ENCODE results near the gene IL15RA. TPM values are rescaled to one million over a fixed set of nuclear protein-coding genes. Genes with fewer than 3 reads are reported as not detected.
A peak's percentile ranks its signal among the peaks of the same experiment; 100 is the strongest.

IL15RA gene
- total RNA-seq, 1 experiment from 2014 or later = 15.5 TPM

- Histone ChIP-seq H3K79me2 (ENCODE audit: low read depth) (no peaks in the 10 kb centered on the region), H3F3A (ENCODE audit: insufficient read depth, low read depth) (peaks cover 6% of the 10 kb centered on the region; the same call in 1 of the 2 replicates), H3K27ac (no peak overlapping the region), H2AFZ (no peak overlapping the region), H3K4me2 (no peak overlapping the region), H3K36me3 (ENCODE audit: low read depth) (no peaks in the 10 kb centered on the region), H3K4me1 (replicated peaks; ENCODE audit: insufficient read depth) (peaks cover 20% of the 10 kb centered on the region), H3K9me2 (ENCODE audit: insufficient read depth) (no peaks in the 10 kb centered on the region), H3K27me3 (ENCODE audit: insufficient read depth, low read depth) (no peaks in the 10 kb centered on the region), H3K9me3 (ENCODE audit: insufficient read depth, low read depth) (no peaks in the 10 kb centered on the region), H3K4me3 (no peak overlapping the region), H4K20me1 (ENCODE audit: insufficient read depth) (no peaks in the 10 kb centered on the region)
- ChIA-PET POLR2A (ENCODE audit: unreplicated experiment) (no interaction called here), CTCF (interaction anchor here (0.6 kb wide), 1 partner anchor 442 kb away, joined by 7 read pairs; no protein-coding TSS in a partner anchor)
- no TSS peak for BruUV-seq (replicated peaks)
- TF ChIP-seq EZH2 (IDR thresholded peaks at IDR 0.05; ENCODE audit: low read depth) = no peak
- intact Hi-C loops (cut with micrococcal nuclease; ENCODE audit: unreplicated experiment) = no loop called here
- DNase-seq = no peak
Observed at GRCh38 chr10:5960070-5960972, 17.0 kb downstream of the IL15RA start.

DNA sequence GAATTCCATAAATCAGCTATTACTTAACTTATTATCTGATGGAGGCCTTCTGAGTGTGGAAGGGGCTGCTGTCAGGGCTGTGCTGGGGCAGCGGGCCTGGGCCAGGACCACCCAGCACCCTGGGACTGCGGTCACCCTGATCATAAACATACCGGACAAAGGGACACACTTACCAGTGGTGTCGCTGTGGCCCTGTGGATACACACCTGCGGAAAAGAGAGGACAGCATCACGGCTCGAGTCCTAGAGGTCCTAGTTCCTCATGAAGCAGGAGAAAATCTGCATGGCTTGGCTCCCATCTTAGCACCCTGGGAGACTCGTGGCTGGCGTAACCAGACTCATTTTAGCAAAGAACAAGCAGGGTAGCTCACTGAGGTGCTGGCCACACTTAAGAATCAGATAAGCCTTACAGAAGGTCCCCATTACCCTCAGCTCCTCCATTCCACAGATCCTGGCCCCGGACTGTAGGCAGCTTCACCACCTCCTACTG, 17.7 kb downstream of the IL15RA start:
- Histone ChIP-seq H4K20me1 (ENCODE audit: insufficient read depth) (no peaks in the 10 kb centered on the region), H3K4me2 (no peak overlapping the region), H3K4me3 (no peak overlapping the region), H3K4me1 (replicated peaks; ENCODE audit: insufficient read depth) (peaks cover 20% of the 10 kb centered on the region), H3K27me3 (ENCODE audit: insufficient read depth, low read depth) (no peaks in the 10 kb centered on the region), H2AFZ (no peak overlapping the region), H3K79me2 (ENCODE audit: low read depth) (no peaks in the 10 kb centered on the region), H3K36me3 (ENCODE audit: low read depth) (no peaks in the 10 kb centered on the region), H3K9me2 (ENCODE audit: insufficient read depth) (no peaks in the 10 kb centered on the region), H3K27ac (peak overlapping the region; percentile 78), H3F3A (ENCODE audit: insufficient read depth, low read depth) (peaks cover 6% of the 10 kb centered on the region; the same call in 1 of the 2 replicates), H3K9me3 (ENCODE audit: insufficient read depth, low read depth) (no peaks in the 10 kb centered on the region)
- no TSS peak for BruUV-seq (replicated peaks)
- ChIA-PET CTCF (no interaction called here), POLR2A (ENCODE audit: unreplicated experiment) (interaction anchor here (1.0 kb wide), 1 partner anchor 12 kb away, joined by 3 read pairs; no protein-coding TSS in a partner anchor)
- TF ChIP-seq, protein P1, sequence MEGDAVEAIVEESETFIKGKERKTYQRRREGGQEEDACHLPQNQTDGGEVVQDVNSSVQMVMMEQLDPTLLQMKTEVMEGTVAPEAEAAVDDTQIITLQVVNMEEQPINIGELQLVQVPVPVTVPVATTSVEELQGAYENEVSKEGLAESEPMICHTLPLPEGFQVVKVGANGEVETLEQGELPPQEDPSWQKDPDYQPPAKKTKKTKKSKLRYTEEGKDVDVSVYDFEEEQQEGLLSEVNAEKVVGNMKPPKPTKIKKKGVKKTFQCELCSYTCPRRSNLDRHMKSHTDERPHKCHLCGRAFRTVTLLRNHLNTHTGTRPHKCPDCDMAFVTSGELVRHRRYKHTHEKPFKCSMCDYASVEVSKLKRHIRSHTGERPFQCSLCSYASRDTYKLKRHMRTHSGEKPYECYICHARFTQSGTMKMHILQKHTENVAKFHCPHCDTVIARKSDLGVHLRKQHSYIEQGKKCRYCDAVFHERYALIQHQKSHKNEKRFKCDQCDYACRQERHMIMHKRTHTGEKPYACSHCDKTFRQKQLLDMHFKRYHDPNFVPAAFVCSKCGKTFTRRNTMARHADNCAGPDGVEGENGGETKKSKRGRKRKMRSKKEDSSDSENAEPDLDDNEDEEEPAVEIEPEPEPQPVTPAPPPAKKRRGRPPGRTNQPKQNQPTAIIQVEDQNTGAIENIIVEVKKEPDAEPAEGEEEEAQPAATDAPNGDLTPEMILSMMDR (conservative IDR thresholded peaks at IDR 0.05) = no peak
- no peak for TF ChIP-seq EZH2 (IDR thresholded peaks at IDR 0.05; ENCODE audit: low read depth)
- DNase-seq = no peak
- intact Hi-C loops (cut with micrococcal nuclease; ENCODE audit: unreplicated experiment) = loop anchor here (2.0 kb wide), 1 partner anchor 17 kb away; the partner anchor contains the start of gene IL15RA

DNA sequence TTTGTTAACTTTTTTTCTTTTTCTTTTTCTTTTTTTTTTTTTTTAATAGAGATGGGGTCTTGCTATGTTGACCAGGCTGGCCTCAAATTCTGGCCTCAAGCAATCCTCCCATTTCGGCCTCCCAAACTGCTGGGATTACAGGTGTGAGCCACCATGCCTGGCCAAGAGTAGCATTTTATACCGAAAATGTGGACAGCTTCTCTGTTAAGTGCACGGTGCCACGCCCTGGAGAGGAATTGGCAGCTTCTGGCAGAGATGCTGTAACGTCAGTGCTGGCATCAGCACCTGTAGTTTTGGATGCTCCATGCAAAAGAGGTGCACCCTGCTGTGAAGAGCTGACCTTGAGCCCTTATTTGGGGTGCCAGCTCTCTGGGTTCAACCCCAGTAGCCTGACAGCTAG, 18.2 kb downstream of the IL15RA start:
- ChIA-PET CTCF (no interaction called here), POLR2A (ENCODE audit: unreplicated experiment) (interaction anchor here (0.5 to 1.0 kb wide), 4 partner anchors 12 to 1169 kb away, joined by 3 to 22 read pairs (median 4); no protein-coding TSS in a partner anchor)
- H3K27ac ChIP-seq = peak overlapping the region; percentile 78

More for the DNA sequence above, 18.2 kb downstream of the IL15RA start:
- Histone ChIP-seq H3K27me3 (ENCODE audit: insufficient read depth, low read depth) (no peaks in the 10 kb centered on the region), H3K9me2 (ENCODE audit: insufficient read depth) (no peaks in the 10 kb centered on the region), H3K79me2 (ENCODE audit: low read depth) (no peaks in the 10 kb centered on the region), H4K20me1 (ENCODE audit: insufficient read depth) (no peaks in the 10 kb centered on the region), H2AFZ (no peak overlapping the region), H3K4me2 (peak overlapping the region; percentile 36), H3K4me1 (replicated peaks; ENCODE audit: insufficient read depth) (peaks cover 20% of the 10 kb centered on the region), H3K36me3 (ENCODE audit: low read depth) (no peaks in the 10 kb centered on the region), H3K9me3 (ENCODE audit: insufficient read depth, low read depth) (no peaks in the 10 kb centered on the region), H3F3A (ENCODE audit: insufficient read depth, low read depth) (peaks cover 6% of the 10 kb centered on the region; the same call in 1 of the 2 replicates), H3K4me3 (no peak overlapping the region)
- intact Hi-C loops (cut with micrococcal nuclease; ENCODE audit: unreplicated experiment) = loop anchor here (2.0 kb wide), 1 partner anchor 18 kb away; the partner anchor contains the start of gene IL15RA
- peak in 1 of 2 experiments; percentile 46 for DNase-seq
- TF ChIP-seq, protein P1 (conservative IDR thresholded peaks at IDR 0.05) = no peak
- TF ChIP-seq EZH2 (IDR thresholded peaks at IDR 0.05; ENCODE audit: low read depth) = no peak
- TSS peak; percentile 91 for BruUV-seq (replicated peaks)
